ENCODE measurements around the gene CYP2W1. TPM values are rescaled to one million over a fixed set of nuclear protein-coding genes. Genes with fewer than 3 reads are reported as not detected.
"Not testable (repeated sequence)": the region's sequence is repeated elsewhere in the genome, so short reads cannot be mapped to it uniquely, and the experiment has no call there.

The CYP2W1 gene
- total RNA-seq, 1 donor from 2014 or later: not detected

DNA sequence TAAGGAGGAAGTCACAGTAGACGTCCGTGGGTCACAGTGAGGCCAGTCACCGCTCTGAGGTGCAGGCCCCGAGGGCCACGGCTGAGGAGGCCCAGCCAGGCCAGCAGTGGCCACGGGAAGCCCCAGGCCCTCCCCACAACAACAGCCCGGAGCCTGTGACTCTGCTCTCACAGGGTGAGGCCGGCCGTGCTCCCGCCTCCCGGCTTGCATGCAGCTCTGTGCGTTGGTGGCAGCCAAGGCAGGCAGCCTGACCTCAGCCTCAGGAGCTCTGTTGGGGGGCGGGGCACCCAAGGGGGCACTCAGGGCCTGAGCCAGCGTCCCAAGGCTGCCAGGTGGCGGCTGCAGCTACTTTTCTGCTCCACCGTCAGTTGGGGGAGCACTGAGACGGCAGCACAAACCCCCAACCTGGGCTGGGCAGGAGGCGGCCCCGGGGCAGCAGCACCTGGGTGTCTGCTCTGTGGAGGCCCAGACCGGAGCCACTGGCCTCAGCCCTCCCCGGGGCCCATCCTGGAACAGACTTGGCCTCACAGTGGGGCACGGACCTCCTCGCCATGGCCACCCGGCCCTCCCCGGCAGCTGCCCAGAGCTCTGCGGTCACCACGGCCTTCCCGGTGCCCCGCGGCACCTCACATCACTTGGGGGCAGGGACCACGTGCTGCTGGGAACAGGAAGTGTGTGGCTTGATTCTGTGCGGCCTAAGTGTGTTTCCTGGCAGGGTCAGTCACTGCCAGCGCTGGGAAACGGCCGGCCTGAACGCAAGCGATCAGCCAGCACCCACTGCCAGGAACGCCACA is 13.3 kb downstream of the CYP2W1 start:
- DNase-seq (ENCODE audit: low read depth): no peak

DNA sequence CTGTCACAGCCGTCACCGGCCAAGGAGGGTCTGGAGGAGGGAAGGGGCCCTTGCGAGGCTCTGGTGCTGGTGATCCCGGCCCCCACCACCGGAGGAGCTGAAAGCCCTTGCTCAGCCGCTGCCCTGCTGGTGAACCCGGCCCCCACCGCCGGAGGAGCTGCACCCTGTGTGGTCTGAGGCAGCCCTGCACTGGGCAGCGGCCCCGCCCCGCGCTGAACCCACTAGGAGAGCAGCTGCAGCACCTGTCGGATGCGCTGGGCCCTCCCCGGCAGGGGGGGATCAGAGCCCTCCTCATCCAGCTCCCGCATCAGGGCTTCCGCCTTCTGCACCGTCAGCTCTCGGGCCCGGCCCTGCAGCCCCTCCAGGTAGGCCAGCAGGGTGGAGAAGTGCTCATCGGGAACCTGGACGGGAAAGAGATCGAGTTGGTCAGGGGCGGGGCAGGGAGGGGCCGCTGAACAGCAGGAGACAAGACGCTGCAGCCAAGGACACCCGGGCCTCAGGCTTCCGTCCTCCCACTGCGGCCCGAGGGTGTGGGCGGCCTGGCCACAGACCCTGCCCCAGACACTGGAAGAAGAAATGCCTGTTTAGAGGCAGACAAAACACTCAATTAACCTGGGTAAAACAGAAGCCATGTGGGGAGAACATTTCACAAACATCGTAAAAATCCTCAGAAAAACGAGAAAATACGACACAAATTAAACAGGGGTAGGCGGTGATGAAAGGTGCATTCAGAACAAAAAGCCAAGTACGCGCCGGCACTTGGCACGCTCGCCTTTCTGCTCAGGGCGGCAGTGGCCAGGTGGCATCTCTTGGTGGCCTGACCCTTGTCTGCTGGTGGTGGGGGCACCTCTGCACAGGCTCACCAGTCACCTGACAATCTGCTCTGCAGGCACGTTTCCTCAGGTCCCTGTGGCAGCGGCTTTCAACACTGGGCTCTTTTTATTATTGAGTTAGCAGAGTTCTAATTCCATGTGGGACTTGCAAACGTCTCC is 14.7 kb downstream of the CYP2W1 start:
- DNase-seq (ENCODE audit: low read depth): peak; percentile 28

DNA sequence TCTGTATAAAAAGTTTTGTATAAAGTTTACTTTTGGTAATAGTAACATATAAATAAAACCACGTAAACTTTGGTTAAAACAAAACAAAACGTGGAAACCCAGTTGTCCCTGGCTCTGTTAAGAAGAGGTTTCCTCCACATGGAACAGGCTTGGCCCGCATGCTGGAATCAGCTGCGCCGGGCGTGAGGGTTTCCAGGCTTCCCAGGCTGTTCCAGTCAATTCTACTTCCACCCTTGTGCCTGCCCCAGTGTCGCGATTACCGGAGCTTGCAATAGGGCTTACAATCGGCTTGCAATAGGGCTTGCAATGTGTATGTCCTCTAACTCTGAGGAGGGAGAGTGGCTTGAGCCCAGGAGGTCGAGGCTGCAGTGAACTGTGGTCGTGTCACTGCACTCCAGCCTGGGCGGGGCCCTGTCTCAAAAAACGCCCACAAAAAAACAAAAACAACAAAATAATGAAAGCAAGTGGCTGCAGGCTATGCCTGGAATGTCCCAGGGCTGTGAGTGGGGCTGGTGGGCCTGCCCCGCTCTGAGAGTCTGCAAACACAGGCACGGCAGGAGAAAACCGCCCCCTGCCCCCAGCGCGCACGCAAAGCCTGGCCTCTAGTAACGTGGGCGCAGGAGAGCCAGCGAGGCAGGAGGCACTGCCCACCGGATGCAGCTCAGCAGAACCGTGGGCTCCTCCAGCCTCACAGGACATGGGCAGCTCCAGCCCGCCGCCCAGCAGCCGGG is 16.3 kb downstream of the CYP2W1 start:
- DNase-seq (ENCODE audit: low read depth): no peak

GRCh38 chr7:999941-1000935 is 17.3 kb downstream of the CYP2W1 start:
- DNase-seq (ENCODE audit: low read depth): no peak

DNA sequence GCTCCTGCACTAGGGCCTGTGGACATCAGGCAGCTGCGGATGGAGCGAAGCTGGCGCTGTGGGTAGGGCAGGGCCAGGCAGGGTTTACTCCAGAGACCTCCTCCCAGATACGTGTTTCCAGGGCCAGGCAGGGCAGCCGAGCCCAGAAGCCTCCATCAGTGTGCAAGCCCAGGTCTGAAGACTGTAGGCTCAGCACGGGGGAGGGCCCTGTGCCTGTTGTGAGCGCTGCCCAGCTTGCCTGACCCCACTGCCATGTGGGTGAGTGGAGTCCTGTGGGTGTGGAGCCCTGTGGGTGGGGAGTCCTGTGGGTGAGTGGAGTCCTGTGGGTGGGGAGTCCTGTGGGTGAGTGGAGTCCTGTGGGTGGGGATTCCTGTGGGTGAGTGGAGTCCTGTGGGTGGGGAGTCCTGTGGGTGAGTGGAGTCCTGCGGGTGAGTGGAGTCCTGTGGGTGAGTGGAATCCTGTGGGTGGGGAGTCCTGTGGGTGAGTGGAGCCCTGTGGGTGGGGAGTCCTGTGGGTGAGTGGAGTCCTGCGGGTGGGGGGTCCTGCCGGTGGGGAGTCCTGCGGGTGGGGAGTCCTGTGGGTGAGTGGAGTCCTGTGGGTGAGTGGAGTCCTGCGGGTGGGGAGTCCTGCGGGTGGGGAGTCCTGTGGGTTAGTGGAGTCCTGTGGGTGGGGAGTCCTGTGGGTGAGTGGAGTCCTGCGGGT is 18.2 kb downstream of the CYP2W1 start:
- not testable (repeated sequence) for DNase-seq (ENCODE audit: low read depth)

GRCh38 chr7:1002026-1002425 is 19.0 kb downstream of the CYP2W1 start:
- DNase-seq (ENCODE audit: low read depth): not testable (repeated sequence)

- not testable (repeated sequence) for DNase-seq (ENCODE audit: low read depth)
Measured at GRCh38 chr7:1002445-1002844, 19.5 kb downstream of the CYP2W1 start.

DNA sequence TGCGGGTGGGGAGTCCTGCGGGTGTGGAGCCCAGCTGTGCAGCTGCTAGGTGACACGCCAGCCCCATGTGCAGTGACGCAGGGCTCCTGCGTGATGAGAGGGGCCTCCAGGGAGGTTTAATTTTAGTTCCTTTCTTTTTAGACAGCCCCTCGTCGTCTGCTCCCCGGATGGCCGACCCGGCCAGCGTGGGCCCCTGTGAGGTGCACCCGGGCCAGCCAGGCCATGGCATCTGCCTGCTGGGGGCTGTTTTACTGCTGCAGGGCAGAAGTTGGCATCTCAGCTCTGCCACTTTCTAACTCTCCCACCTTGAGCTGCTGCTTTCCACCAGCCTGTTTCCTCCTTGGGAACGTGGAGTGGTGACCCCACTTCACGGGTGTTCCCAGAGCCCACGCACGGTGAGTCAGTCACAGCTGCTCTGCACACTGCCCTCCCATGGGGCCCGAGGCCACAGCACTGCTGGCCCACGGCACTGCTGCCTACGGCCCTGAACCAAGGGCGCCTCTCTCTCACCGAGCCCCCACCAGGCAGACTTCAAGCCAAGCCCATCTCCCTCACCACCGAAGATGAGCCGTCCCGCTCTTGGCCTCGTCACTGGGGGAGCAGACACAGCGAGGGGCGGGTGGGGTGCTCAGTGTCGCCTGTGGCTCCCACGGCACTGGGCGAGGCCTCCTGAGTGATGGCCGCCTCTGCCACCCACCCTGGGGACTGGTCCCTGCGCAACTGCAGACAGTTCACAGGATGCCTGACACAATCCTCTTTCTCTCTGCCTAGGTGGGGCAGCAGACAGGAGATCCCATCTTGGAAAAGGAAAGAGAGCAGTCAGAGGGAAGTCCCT is 21.3 kb downstream of the CYP2W1 start:
- DNase-seq (ENCODE audit: low read depth): peak; percentile 23

GRCh38 chr7:1005303-1005702 is 22.3 kb downstream of the CYP2W1 start:
- no peak for DNase-seq (ENCODE audit: low read depth)

DNA sequence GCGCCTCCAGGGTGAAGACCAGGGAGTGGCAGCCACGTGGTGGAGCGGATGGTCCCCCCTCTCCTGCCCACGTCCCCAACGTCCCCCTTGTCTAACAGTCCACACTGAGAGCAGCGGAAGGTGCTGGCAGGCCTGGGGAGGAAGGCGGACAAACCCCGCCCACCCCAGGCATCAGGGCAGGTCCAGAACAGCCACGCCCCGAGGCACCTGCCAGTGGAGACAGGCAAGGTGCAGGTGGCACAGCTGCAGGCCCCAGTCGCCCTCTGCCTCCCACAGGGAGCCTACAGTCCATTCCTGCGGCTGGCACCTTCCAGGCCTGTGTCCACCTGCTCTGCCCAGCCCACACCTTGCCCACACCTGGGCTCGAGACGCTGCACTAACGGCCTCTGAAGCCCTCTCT is 24.9 kb downstream of the CYP2W1 start:
- DNase-seq (ENCODE audit: low read depth): no peak

DNA sequence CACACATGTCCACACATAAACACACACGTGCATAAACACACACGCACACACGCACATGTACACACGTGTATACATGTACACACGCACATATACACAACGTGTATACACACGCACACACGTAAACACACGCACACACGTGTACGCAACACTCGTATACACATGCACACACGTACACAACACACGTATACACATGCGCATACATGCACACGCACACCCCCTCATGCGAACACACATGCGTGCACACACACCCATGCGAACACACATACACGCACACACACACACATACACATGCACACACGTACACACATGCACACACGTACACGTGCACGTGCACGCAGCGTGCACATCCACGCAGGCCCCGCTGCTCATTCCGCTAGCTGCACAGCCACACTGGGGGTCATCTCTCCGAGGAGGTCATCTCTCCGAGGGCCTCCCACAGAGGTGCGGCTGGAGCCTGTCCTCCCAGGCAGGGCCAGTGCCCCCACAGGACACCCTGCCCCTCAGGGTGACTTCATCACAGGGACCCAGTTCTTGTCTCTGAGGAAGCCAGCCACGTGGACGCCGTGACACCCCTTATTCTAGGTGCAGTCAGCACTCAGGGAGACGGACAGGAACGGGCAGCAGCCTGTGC is 25.9 kb downstream of the CYP2W1 start:
- no peak for DNase-seq (ENCODE audit: low read depth)

- no peak for DNase-seq (ENCODE audit: low read depth)
Measured at GRCh38 chr7:1009747-1010146, 26.8 kb downstream of the CYP2W1 start.

GRCh38 chr7:1010226-1010625 is 27.2 kb downstream of the CYP2W1 start:
- DNase-seq (ENCODE audit: low read depth): no peak

DNA sequence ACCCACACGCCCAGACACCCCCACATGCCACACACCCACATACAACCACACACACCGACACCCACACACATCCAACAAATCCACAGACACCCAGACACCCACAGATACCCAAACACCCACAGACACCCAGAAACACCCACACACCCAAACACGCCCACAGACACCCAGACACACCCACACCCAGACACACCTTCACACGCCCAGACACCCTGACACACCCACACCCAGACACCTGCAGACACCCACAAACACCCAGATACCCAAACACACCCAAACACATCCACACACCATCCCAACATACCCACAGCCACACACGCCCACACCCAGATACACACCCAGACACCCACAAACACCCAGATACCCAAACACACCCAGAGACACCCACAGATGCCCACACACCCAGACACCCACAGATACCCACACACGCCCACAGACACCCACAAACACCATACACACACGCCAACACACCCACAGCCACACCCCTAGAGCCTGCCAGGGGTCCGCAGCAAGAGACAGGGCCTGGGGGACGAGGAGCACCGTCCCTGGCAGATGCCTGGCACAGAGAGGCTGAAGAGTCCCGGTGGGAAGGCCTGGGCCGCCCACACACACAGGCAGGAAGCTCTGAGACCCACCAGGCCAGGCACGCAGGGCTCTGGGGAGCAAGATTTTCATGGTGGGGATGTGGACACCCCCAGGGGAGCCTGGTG is 28.5 kb downstream of the CYP2W1 start:
- no peak for DNase-seq (ENCODE audit: low read depth)

DNA sequence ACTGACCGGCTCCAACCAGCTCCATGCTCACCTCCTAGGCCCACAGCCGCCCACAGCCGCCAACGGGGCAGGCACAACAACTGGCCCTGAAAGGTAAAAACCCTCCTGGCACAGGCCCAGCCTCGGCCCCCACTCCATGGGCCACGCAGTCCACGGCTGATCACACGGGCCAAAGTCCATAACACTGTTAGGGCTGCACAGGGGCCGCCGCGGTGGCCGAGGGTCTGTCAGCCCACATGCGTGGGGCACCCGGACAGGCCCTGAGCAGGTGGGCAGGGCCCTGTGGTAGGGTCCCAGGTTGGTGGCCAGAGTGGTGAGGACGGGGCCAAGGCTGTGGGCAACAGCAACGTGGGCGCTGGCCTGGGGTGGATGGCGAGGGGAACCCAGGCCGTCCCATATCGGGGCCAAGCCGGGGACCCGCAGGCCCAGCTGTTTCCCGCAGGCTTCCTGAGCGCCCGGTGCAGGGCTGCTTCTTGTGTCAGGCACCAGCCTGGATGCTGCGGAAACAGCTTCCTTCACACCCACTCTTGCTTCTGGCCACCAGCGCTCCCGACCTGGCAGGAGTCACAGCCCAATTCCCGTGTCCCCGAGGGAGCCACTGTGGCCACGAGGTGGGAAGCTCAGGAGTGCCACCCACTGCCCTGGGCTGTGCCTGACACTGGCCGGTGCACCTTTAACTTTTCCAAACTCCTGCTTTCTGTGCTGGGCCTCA is 29.2 kb downstream of the CYP2W1 start:
- DNase-seq (ENCODE audit: low read depth): no peak

DNA sequence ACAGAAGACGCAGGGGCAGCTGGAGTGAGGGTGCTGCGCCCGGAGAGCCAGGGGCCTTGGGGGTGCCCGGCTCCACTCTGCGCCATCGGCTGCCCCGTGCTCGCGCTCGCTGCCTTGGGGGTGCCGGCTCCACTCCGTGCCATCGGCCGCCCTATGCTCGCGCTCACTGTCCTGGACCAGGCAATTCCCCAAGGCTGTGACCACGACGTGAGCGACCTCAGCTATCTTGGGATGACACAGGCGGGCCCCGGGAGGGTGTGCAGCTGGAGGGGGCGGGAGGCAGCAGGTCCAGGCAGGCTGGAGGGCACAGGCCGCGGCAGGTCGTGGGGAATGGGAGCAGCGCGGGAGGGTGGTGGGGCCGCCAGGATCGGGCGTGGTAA is 29.7 kb downstream of the CYP2W1 start:
- DNase-seq (ENCODE audit: low read depth): peak; percentile 14

DNA sequence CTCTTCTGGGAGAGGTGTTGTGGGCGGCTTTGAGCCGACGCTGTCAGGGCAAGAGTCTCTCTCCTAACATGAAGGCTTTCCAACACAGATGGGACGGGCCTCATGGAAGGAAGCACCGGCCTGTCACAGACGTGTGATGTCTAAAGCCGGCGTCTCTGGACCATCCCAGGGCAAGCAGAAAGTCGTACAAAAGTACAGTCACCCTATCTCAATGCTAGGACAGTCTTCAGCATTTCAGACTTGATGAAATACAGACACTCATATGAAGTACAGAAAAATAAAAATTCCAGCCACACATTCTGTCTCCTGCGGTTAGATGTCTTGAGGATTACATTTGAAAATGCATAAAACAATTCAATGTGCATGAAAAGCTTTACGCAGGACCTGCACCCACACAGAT is 30.6 kb downstream of the CYP2W1 start:
- DNase-seq (ENCODE audit: low read depth): no peak

All from myocyte (in vitro differentiated cells).